GM21786 (cell line): ENCODE measurements around the gene SYVN1.
A peak's percentile ranks its signal among the peaks of the same experiment; 100 is the strongest.

Experiments
- ATAC-seq: cut with Tn5 transposase; IDR thresholded peaks from one replicate; pipeline ENCODE4 v1.9.1; 2021; ENCODE audit not compliant: unreplicated experiment

Gene SYVN1

GRCh38 chr11:65089621-65090020 lies 44.7 kb downstream of the SYVN1 start:
- no peak for ATAC-seq

DNA sequence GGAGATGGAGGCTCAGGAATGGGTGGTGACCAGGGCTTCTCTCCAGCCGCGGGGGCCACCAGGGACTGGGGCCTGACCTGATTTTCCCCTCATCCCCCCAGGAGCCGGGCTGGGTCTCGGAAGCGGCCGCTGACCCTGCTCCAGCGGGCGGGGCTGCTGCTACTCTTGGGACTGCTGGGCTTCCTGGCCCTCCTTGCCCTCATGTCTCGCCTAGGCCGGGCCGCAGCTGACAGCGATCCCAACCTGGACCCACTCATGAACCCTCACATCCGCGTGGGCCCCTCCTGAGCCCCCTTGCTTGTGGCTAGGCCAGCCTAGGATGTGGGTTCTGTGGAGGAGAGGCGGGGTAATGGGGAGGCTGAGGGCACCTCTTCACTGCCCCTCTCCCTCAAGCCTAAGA lies 46.5 kb downstream of the SYVN1 start:
- ATAC-seq = no peak

GRCh38 chr11:65087216-65087615 lies 47.1 kb downstream of the SYVN1 start:
- no peak for ATAC-seq

DNA sequence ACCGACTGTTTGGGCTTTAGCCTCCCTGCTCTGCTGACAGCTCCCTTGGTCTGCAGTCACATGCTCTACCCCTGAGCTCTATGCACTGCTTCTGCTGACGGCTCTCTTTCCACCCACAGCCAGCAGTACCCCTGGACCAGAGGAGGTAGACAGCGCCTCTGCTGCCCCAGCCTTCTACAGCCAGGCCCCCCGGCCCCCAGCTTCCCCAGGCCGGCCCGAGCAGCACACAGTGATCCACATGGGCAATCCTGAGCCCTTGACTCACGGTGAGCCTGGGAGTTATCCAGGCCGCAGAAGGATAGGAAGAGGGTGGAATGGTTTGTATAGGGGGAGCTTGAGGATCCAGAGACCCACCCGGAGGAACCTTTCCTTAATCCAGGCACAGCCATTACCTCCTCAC lies 47.5 kb downstream of the SYVN1 start:
- ATAC-seq = no peak

GRCh38 chr11:65085446-65085845 lies 48.9 kb downstream of the SYVN1 start:
- no peak for ATAC-seq

DNA sequence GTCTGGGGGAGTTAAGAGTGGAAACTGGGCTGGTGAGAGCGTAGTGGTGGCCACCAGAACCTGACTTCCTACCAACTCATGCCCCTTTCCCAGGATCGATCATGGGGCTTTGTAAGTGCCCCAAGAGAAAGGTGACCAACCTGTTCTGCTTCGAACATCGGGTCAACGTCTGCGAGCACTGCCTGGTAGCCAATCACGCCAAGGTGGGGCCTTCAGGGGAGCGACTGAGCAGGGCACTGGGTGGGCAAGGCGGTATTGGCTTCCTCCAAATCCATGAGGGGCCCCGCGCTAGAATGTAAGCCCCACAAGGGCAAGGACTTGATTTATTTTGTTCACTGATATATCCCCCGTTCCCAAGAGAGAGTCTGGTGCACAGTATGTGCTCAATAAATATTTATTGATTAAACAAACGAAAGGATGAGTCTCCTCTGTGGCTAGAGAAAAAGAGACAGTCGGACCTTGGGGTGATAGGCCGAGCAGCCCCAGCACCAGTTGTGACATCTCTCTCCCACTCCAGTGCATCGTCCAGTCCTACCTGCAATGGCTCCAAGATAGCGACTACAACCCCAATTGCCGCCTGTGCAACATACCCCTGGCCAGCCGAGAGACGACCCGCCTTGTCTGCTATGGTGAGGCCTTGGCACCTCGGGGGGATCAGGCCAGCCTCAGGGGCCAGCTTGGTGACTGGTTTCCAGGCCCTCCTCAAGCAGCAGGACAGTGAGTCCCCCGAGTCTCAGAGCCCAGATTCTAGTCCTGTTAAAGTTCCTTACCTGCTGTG lies 49.5 kb downstream of the SYVN1 start:
- ATAC-seq = peak; percentile 9

GRCh38 chr11:65083834-65084597 lies 50.3 kb downstream of the SYVN1 start, which contains the start of the genes CDCA5 and ZFPL1:
CDCA5 (minus strand) TSS chr11:65084040; CDS start chr11:65083978, 62 bp downstream.
ZFPL1 (plus strand) TSS chr11:65084222; CDS start chr11:65084699, 477 bp downstream.
- peak; percentile 81 for ATAC-seq

GRCh38 chr11:65083134-65083833 lies 51.0 kb downstream of the SYVN1 start:
- ATAC-seq = no peak

GRCh38 chr11:65078786-65079342 lies 55.5 kb downstream of the SYVN1 start:
- ATAC-seq = no peak

DNA sequence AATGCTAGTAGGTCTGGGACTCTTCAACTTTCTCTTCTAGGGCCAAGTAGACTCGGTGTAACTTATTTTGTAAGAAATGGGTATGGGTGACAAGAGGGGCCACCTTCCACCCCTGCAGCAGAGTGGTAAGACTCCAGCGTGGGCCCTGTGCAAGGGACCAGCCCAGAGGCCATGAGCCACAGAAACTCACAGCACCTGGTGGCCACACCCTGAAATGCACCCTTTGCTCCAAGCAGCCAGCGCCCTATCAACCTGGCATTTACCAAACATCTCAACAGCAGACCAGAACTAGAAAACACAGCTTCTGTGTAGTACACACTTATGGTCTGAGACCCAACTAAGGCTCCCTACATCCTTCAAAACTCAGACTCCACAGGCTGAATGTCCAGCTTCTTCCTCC lies 56.2 kb downstream of the SYVN1 start:
- ATAC-seq = peak; percentile 53

DNA sequence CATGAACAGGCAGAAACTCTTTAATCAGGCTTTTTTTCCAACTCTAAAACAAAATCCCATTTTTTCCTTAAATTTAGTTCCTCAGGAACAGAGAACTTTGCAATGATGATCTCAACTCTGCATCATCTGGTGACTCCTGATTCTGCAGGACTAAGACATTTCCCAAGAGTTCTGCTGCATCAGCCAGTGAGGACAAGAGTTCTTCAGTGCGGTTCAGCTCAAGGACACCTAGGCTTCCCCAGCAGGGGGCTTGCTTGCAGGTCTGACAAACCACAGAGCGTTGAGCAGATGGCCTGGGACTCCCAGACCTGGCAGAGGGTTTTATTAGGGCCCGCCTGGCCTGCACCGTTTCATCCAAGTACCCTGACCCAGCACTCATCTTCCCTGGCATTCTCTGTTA lies 56.9 kb downstream of the SYVN1 start:
- no peak for ATAC-seq
